Fibroblast of villous mesenchyme (primary cell): Measurements from ENCODE around the gene ANTXR2. TPM values are rescaled to one million over a fixed set of nuclear protein-coding genes. Genes with fewer than 3 reads are reported as not detected.

Experiments
- DNase-seq: peaks from one replicate; pipeline ENCODE4 v3.0.0-alpha.2; 2010; ENCODE audit warnings: low read depth
- H3K4me3 ChIP-seq: 2 replicates; pipeline ENCODE4 v1.5.1; 2011; ENCODE audit warnings: low read depth, mild to moderate bottlenecking, low read length
- CTCF ChIP-seq: IDR thresholded peaks from 2 replicates; pipeline ENCODE4 v1.5.1; 2012; ENCODE audit warnings: low read depth, mild to moderate bottlenecking, low read length; ENCODE audit not compliant: insufficient read depth
- total RNA-seq: library from RNA; depleted of rRNA; stranded (reverse); fragments of >200 nt; gene quantifications from 2 replicates; pipeline ENCODE4 v1.2.3, GENCODE V29; 2012

Gene ANTXR2
- total RNA-seq, 1 donor, result 107 TPM

DNA sequence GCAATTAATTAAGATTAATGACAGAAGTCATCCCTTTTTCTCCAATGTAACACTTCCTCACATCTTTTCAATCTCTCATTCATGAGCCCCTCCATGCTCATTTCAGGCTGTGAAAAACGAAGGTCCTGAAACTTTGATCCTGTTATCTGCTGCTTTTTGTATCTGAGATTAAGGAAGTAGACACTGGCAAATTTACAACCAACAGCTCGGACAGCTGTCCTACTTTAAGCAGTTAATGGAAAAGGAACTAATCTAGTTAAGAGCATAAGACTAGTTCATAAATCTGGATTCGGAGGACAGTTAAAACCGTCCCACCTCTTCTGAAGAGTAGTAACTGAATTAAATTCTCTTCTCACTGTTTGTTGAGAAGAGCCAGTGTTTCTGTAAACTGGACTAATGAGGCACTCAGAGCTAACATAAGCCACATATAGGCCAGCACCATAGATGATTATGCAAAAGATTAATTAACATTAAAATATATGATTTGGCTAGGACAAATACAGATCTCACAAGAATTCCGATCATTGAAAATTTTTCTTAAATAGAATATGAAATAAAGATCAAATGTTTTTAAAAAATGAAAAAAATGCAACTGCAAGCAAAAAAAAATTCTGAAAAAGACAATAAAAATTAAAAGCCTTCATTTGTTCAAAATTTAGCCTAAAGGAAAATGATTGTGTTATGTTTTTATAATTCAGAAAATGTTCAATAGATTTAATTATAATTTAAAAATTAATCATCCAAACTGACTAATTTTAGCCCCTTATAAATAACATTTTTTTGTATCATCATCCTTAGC lies 114.4 kb downstream of the ANTXR2 start:
- no peak for TF ChIP-seq CTCF
- H3K4me3 ChIP-seq, result no peak overlapping the region
- peak; percentile 7 for DNase-seq

DNA sequence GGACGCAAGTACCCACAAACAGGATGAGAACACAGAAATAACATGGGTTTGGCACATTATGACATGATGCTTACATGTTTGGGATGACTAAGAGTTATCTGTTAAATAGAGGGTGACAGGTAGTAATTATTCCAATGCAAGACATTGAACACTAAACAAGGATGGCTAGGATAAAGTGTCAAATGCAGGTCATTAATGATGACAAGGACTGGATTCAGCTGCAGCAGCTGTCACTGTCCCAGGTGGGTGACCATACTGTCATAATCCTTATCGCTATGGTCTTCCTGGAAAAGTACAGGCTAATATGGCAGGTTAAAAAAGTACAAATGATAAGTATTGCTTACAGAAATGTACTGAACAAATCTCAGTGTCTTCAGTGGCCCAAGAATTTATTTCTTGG lies 123.9 kb downstream of the ANTXR2 start:
- no peak for DNase-seq
- H3K4me3 ChIP-seq, result no peak overlapping the region
- no peak for TF ChIP-seq CTCF

DNA sequence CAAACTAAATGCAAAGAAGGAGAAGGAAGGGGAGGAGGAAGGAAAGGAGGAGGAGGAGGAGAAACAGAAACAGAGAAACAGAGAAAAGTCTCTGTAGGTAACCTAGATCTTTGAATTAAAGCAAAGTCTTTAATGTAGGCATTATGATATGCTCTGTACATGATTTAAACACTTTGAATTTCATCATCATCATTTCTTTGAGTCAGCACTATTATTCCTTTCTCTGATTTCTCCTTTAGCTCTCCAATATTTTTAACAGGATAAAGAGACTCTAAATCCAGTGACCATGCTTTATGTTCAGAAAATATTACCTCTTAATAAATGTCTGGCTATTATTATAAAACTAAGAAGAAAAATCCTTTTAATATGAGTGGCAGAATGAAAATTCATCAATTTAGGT lies 124.3 kb downstream of the ANTXR2 start:
- TF ChIP-seq CTCF, result no peak
- no peak overlapping the region for H3K4me3 ChIP-seq
- DNase-seq, result no peak

DNA sequence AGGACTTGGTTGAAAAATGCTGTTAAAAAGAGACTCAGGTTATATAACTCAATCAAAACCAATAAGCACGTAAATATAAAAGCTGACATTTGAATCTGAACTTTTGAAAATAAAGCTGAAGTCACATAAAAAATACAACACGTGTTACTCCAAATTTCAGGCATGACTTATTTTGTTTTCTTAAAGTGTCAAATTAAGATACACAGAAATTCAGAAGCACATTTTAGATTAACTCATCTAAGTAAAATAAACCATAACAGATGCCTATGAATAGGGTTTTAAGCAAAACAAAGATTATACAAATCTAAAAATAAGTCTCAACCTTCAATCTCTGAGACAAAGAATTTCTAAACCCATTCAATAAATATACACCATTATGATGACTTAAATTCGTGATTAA lies 124.8 kb downstream of the ANTXR2 start:
- no peak overlapping the region for H3K4me3 ChIP-seq
- DNase-seq, result peak; percentile 7
- TF ChIP-seq CTCF, result no peak

DNA sequence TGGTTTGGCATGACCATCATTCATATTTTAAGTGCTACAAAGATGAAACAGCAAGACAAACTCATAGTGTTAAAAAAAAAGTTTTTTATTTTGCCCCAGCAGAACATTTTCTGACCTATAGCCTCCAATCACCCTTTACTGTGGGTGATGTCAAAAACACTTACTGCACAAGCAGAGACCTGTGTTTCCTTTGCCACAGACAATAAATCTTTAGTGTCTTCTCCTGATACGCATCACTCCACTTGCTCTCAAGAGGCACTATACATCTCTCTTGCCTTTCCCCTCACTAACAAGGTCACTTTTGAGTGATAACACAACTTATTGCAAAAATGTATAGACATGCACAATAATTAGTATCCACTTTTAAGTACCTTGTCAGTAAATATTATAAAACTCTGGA lies 125.6 kb downstream of the ANTXR2 start:
- no peak for TF ChIP-seq CTCF
- DNase-seq, result no peak

GRCh38 chr4:79935274-79935673 lies 137.8 kb downstream of the ANTXR2 start:
- no peak for DNase-seq
- no peak overlapping the region for H3K4me3 ChIP-seq
- TF ChIP-seq CTCF, result no peak

More for the DNA sequence above, 125.6 kb downstream of the ANTXR2 start:
- H3K4me3 ChIP-seq, result no peak overlapping the region

DNA sequence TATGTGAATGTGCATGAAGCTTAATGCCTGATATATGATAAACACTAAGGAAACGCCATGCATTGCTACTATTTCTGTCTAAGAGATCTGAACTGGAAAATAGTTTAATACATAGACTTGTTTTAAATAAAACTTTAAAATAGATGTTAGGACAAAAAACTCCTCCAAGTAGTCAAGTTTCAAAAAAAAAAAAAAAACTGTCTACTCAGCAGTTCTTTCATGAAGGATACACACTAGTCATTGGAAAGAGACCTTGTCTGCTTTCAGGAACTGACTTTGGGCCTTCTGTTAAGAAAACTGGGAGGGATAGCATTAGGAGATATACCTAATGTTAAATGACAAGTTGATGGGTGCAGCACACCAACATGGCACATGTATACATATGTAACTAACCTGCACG lies 138.4 kb downstream of the ANTXR2 start:
- TF ChIP-seq CTCF, result no peak
- DNase-seq, result no peak
- H3K4me3 ChIP-seq, result no peak overlapping the region
